Measurements from ENCODE around the gene ANGPTL2. TPM values are rescaled to one million over a fixed set of nuclear protein-coding genes. Genes with fewer than 3 reads are reported as not detected.

ANGPTL2 gene
- total RNA-seq, 1 donor from 2014 or later: 1.1 TPM

DNA sequence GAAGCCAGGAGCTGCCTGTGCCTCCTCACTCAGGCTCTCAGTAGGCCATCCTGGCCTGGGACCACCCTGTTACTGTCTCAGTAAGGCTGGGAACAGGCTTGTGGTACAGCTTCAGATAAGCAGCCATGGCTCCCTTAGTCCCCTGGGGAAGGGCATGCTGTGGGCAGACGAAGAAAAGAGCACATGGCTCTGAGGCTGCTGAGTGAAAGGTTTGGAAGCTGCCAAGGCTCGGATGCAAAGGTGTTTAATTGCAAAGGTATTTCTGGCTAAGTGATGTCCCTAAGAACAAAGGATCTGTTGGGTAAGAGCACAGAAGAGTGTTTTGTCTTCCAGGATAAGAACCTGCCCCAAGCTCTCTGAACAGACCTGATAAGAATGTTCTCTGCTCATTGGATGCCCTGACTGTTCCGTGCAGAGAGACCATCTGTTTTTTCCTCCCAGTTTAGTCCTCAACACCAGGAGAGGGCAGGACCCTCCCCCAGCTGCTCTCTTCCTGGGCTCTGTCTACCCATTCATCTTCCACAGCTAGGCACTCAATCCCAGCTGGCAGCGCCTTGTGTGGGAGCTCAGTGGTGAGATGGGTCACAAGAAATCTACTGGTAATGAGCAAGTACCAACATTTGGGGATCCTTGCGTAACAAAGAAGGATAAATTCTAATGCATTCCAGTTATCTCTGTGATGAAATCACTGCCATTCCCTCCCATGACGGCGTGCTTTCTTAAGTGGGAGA, 17.7 kb downstream of the ANGPTL2 start:
- TF ChIP-seq, protein P1, sequence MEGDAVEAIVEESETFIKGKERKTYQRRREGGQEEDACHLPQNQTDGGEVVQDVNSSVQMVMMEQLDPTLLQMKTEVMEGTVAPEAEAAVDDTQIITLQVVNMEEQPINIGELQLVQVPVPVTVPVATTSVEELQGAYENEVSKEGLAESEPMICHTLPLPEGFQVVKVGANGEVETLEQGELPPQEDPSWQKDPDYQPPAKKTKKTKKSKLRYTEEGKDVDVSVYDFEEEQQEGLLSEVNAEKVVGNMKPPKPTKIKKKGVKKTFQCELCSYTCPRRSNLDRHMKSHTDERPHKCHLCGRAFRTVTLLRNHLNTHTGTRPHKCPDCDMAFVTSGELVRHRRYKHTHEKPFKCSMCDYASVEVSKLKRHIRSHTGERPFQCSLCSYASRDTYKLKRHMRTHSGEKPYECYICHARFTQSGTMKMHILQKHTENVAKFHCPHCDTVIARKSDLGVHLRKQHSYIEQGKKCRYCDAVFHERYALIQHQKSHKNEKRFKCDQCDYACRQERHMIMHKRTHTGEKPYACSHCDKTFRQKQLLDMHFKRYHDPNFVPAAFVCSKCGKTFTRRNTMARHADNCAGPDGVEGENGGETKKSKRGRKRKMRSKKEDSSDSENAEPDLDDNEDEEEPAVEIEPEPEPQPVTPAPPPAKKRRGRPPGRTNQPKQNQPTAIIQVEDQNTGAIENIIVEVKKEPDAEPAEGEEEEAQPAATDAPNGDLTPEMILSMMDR (conservative IDR thresholded peaks at IDR 0.05; ENCODE audit: low read depth, low read length): no peak
- no peak for DNase-seq (ENCODE audit: low read depth)

DNA sequence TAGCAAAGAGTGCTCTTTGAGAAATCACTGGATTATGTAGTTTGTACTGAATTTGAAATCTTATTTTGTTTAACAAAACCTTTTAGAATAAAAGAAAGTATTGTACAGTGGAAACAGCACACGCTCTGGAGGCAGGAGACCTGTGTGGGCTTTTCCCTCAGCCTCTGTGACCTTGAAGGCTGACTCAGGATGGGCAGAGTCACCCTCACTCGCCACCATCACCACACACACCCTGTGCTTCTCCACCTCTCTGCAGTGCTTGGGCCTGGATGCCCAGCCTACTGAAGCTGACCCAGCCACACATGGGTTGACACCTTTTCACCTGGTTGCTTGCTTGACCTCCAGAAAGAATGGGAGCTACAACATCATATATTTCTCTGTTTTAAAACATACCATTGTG, 19.6 kb downstream of the ANGPTL2 start:
- TF ChIP-seq, protein P1 (conservative IDR thresholded peaks at IDR 0.05; ENCODE audit: low read depth, low read length): no peak
- DNase-seq (ENCODE audit: low read depth): no peak
- H3K4me3 ChIP-seq (ENCODE audit: low read depth, low read length): no peak overlapping the region

More for the DNA sequence above, 17.7 kb downstream of the ANGPTL2 start:
- H3K4me3 ChIP-seq (ENCODE audit: low read depth, low read length): no peak overlapping the region

DNA sequence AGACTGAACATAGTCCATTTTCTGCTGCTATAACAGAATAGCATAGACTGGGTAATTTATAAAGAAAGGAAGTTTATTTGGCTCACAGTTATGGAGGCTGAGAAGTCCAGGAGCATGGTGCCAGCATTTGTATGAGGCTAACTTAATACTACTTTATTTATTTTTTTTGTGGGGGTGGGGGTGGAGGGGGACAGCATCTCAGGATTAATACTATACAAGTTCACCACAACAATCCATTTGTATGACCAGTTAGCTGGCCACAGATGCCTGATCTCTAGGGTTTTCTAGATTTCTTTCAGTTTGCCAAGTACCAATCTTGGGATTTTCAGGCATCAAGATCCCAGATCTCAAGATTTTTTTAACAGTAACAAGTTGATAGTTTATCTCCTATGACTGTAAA, 20.3 kb downstream of the ANGPTL2 start:
- H3K4me3 ChIP-seq (ENCODE audit: low read depth, low read length): no peak overlapping the region
- no peak for DNase-seq (ENCODE audit: low read depth)
- TF ChIP-seq, protein P1 (conservative IDR thresholded peaks at IDR 0.05; ENCODE audit: low read depth, low read length): no peak

DNA sequence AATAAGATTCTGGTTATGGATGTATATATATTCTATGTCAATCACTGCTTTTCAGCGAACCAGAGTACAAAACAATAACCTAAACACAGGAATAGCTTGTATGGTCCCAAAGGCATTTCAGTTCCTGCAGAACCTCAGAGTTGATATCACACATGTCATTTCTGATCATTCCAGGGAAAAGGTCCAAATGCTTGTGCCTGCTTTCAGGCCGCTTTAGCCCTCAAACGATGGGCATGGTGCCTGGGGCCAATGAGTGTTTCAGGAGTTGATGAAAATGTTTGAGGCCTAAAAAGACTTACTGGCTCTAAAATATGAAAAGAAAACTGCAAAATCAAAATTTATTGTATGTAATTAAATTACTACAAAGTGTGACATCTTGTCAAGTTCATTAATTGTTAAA, 22.8 kb downstream of the ANGPTL2 start:
- no peak for DNase-seq (ENCODE audit: low read depth)
- TF ChIP-seq, protein P1 (conservative IDR thresholded peaks at IDR 0.05; ENCODE audit: low read depth, low read length): no peak
- H3K4me3 ChIP-seq (ENCODE audit: low read depth, low read length): no peak overlapping the region

DNA sequence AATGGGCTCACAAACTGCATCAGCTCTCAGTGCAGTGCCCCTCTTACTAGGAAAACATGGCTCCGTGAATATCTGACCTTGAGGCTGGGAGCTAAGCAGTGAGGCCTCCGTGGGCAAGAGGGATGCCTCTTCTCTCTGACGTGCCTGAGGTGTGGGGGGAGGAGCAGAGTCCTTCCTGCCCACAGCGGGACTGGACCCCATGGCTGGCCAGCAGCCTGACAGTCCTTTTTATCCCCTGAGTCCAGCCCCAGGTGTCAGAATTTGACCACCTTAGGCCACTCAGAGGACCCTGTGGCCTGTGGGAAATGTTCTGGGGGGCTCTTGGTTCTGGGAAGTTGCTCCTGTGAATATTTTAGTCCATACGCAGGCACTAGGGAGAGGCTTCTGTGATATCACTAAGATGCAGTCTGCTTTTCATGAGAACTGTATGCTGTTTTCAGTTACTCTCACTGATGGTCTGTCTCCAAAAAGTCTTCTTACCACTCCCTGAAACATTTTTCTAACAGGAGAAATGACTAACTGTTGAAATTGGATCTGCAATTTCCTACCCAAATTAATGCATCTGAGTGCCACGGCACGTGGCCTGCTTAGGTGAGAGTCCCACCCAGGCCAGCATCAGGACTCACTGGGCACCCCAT, 23.4 kb downstream of the ANGPTL2 start:
- DNase-seq (ENCODE audit: low read depth): no peak
- TF ChIP-seq, protein P1 (conservative IDR thresholded peaks at IDR 0.05; ENCODE audit: low read depth, low read length): no peak
- no peak overlapping the region for H3K4me3 ChIP-seq (ENCODE audit: low read depth, low read length)

DNA sequence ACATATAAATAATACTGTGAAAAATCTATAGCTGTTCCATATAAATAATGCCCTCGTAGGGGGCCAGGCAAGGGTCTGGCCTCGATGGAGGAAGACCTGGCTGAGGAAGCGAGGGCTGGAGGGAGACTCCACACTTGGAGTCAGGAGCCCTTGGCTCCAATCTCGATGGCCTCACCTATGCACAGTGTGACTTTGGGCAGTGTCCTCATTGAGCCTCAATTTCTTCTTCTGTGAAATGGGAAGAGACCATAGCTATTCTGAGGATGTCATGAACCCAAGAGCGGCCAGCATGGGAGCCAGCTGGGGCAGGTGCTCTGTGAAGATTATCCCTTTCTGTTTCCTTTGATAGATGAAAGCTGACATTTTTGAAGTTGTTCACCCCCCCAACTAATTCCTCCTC, 24.8 kb downstream of the ANGPTL2 start:
- TF ChIP-seq, protein P1 (conservative IDR thresholded peaks at IDR 0.05; ENCODE audit: low read depth, low read length): no peak
- no peak for DNase-seq (ENCODE audit: low read depth)
- no peak overlapping the region for H3K4me3 ChIP-seq (ENCODE audit: low read depth, low read length)

All from epithelial cell of proximal tubule (primary cell).